Measurements from ENCODE around the gene SRRM4.

Gene SRRM4

DNA sequence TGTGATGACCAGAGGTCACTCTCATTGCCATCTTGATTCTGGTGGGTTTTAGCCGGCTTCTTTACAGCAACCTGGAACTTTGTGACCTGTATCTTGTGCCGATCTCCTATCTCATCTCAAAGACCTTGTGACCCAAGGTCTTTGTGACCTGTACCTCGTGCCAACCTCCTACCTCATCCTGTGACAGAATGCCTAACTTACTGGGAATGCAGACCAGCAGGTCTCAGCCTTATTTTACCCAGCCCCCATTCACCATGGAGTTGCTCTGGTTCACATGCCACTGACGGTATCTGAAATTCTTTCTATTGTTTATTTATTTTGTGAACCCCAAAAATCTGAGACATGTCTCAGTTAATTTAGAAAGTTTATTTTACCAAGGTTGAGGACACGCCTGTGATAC lies 189.9 kb downstream of the SRRM4 start:
- no peaks in the 10 kb centered on the region for H3K9me3 ChIP-seq (ENCODE audit: low read length)
- no peak overlapping the region for H3K27ac ChIP-seq (ENCODE audit: low read depth, low read length, poor library complexity, severe bottlenecking)
- no peaks in the 10 kb centered on the region for H3K4me1 ChIP-seq (ENCODE audit: insufficient read depth, low read length, severe bottlenecking)
- H3K9me2 ChIP-seq (ENCODE audit: low read depth, low read length), result no peaks in the 10 kb centered on the region
- no peaks in the 10 kb centered on the region for H3F3A ChIP-seq (ENCODE audit: insufficient read depth, low read length)
- no peaks in the 10 kb centered on the region for H3K27me3 ChIP-seq (ENCODE audit: insufficient read depth, low read length)
- H4K20me1 ChIP-seq (ENCODE audit: insufficient read depth, low read length), result no peaks in the 10 kb centered on the region
- no peak overlapping the region for H2AFZ ChIP-seq (ENCODE audit: low read length)
- H3K4me2 ChIP-seq (ENCODE audit: low read length), result no peak overlapping the region
- H3K79me2 ChIP-seq (ENCODE audit: insufficient read depth, low read length), result no peaks in the 10 kb centered on the region
- H3K9ac ChIP-seq (ENCODE audit: low read length), result no peak overlapping the region
- TF ChIP-seq CTCF (IDR thresholded peaks at IDR 0.05; ENCODE audit: low read length) (no peak), EZH2 (IDR thresholded peaks at IDR 0.05; ENCODE audit: borderline replicate concordance, low read length) (no peak)
- H3K4me3 ChIP-seq (ENCODE audit: low read depth, low read length, poor library complexity, severe bottlenecking), result no peak overlapping the region
- no peaks in the 10 kb centered on the region for H3K36me3 ChIP-seq (ENCODE audit: insufficient read depth, low read length)

DNA sequence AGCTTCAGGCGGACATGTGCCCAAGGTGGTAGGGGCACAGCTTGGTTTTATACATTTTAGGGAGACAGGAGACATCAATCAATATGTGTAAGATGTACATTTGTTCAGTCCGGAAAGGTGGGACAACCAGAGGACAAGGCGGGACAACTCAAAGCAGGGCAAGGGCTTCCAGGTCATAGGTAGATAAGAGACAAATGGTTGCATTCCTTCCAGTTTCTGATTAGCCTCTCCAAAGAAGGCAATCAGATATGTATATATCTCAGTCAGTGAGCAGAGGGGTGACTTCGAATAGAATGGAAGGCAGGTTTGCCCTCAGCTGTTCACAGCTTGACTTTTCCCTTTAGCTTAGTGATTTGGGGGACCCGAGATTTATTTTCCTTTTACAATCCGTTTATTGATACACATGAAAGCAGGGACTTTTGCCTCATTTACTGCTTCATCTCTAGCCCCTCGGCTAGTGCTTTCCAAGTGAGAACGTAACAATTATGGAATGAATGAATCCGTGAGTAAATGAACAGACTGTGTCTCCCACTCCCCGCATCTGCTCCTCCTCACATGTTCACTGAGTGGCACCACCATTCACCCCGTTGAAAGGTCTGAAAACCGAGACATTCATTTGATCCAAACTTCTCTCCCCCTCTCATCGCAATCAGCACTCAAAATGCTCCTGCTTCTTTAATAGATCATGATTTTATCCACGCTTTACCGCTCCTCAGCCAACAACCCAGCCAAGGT lies 190.5 kb downstream of the SRRM4 start:
- no peaks in the 10 kb centered on the region for H3K79me2 ChIP-seq (ENCODE audit: insufficient read depth, low read length)
- TF ChIP-seq EZH2 (IDR thresholded peaks at IDR 0.05; ENCODE audit: borderline replicate concordance, low read length), result no peak
- TF ChIP-seq CTCF (IDR thresholded peaks at IDR 0.05; ENCODE audit: low read length), result no peak
- no peak overlapping the region for H3K4me2 ChIP-seq (ENCODE audit: low read length)
- H3K36me3 ChIP-seq (ENCODE audit: insufficient read depth, low read length), result no peaks in the 10 kb centered on the region
- H3K4me3 ChIP-seq (ENCODE audit: low read depth, low read length, poor library complexity, severe bottlenecking), result no peak overlapping the region
- no peaks in the 10 kb centered on the region for H3K9me3 ChIP-seq (ENCODE audit: low read length)
- H3K27ac ChIP-seq (ENCODE audit: low read depth, low read length, poor library complexity, severe bottlenecking), result no peak overlapping the region
- no peak overlapping the region for H3K9ac ChIP-seq (ENCODE audit: low read length)
- H4K20me1 ChIP-seq (ENCODE audit: insufficient read depth, low read length), result no peaks in the 10 kb centered on the region
- no peaks in the 10 kb centered on the region for H3K9me2 ChIP-seq (ENCODE audit: low read depth, low read length)
- no peaks in the 10 kb centered on the region for H3F3A ChIP-seq (ENCODE audit: insufficient read depth, low read length)
- no peak overlapping the region for H2AFZ ChIP-seq (ENCODE audit: low read length)
- H3K4me1 ChIP-seq (ENCODE audit: insufficient read depth, low read length, severe bottlenecking), result no peaks in the 10 kb centered on the region
- no peaks in the 10 kb centered on the region for H3K27me3 ChIP-seq (ENCODE audit: insufficient read depth, low read length)

GRCh38 chr12:119175081-119175480 lies 193.7 kb downstream of the SRRM4 start:
- H3K9ac ChIP-seq (ENCODE audit: low read length), result no peak overlapping the region
- H3K36me3 ChIP-seq (ENCODE audit: insufficient read depth, low read length), result no peaks in the 10 kb centered on the region
- H3K4me2 ChIP-seq (ENCODE audit: low read length), result no peak overlapping the region
- no peak overlapping the region for H2AFZ ChIP-seq (ENCODE audit: low read length)
- H3K4me3 ChIP-seq (ENCODE audit: low read depth, low read length, poor library complexity, severe bottlenecking), result no peak overlapping the region
- no peaks in the 10 kb centered on the region for H4K20me1 ChIP-seq (ENCODE audit: insufficient read depth, low read length)
- no peaks in the 10 kb centered on the region for H3K79me2 ChIP-seq (ENCODE audit: insufficient read depth, low read length)
- H3K27ac ChIP-seq (ENCODE audit: low read depth, low read length, poor library complexity, severe bottlenecking), result no peak overlapping the region
- TF ChIP-seq EZH2 (IDR thresholded peaks at IDR 0.05; ENCODE audit: borderline replicate concordance, low read length) (no peak), CTCF (IDR thresholded peaks at IDR 0.05; ENCODE audit: low read length) (no peak)
- H3K9me2 ChIP-seq (ENCODE audit: low read depth, low read length), result no peaks in the 10 kb centered on the region
- no peaks in the 10 kb centered on the region for H3F3A ChIP-seq (ENCODE audit: insufficient read depth, low read length)
- H3K27me3 ChIP-seq (ENCODE audit: insufficient read depth, low read length), result no peaks in the 10 kb centered on the region
- no peaks in the 10 kb centered on the region for H3K9me3 ChIP-seq (ENCODE audit: low read length)
- H3K4me1 ChIP-seq (ENCODE audit: insufficient read depth, low read length, severe bottlenecking), result no peaks in the 10 kb centered on the region

All from OCI-LY1 (cell line).